Measurements from ENCODE around the gene ICA1.
"Not testable (repeated sequence)": the region's sequence is repeated elsewhere in the genome, so short reads cannot be mapped to it uniquely, and the experiment has no call there.

Gene ICA1

DNA sequence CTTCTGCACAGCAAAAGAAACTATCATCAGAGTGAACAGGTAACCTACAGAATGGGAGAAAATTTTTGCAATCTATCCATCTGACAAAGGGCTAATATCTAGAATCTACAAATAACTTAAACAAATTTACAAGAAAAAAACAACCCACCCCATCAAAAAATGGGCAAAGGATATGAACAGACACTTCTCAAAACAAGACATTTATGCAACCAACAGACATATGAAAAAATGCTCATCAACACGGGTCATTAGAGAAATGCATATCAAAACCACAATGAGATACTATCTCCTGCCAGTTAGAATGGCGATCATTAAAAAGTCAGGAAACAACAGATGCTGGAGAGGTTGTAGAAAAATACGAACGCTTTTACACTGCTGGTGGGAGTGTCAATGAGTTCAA is 160.7 kb downstream of the ICA1 start:
- DNase-seq (ENCODE audit: low read depth in 2 of 2) = not testable (repeated sequence)

DNA sequence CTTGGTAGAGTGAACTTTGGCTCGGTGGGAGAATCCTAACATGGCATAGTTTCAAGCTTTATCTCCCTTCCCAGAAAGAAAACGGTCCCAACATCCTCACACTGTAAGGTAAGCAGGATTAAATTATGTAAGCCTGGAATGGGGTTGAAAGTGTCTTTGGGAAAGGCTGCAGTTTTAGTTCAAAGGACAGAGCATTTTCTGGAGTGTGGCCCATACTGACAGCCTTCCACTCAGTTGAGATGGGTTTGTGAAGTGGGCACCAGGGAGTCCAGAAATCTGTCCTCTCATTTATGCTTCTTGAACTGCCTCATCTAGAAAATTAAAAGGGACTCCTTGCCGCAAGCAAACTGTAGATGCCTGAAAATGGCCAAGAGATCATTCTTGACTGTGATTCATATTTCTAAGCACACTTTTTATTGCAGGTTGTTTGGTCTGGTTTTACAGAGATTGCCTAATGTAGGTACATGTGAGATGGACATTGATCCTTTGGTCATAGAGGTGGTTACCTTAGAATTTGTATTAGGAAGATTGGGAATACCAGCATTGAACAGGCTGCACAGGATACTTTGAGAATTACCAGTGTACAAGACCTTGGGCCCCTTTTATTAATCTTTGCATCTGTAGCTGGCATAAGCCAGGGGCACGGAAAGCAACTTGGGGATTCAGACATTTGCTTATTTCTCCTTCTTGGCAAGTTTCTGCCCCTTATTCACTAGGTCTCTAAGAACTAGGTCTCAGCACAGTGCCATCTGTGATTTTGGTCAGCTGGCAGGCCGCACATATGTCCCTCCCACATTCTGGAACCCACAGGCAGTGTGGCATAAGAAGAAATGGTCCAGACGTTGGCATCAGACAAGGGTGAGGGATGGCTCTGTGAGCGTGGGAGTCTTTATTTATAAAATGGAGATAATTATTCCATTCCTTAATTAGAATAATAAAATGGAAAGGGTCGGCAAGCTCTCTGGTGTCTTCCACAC is 167.5 kb downstream of the ICA1 start:
- DNase-seq (ENCODE audit: low read depth in 2 of 2) = no peak

DNA sequence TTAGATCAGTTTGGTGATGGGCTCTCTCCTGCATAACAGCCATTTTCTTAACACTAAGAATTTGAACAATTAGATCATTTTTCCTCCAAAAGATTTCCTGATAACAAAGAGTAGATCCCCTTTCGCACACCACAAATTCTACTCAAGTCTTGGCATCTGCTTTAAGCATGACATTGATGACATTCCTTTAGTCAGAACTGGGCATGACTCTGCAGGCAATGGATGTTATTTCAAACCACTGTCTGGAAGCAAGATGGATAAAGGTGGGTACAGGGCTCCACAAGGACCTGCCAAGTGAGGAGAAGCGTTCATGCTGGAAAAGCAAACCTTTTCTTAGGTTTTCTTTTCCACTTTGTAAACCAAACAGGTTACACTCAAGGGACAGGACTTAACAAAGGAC is 169.8 kb downstream of the ICA1 start:
- DNase-seq (ENCODE audit: low read depth in 2 of 2) = no peak

DNA sequence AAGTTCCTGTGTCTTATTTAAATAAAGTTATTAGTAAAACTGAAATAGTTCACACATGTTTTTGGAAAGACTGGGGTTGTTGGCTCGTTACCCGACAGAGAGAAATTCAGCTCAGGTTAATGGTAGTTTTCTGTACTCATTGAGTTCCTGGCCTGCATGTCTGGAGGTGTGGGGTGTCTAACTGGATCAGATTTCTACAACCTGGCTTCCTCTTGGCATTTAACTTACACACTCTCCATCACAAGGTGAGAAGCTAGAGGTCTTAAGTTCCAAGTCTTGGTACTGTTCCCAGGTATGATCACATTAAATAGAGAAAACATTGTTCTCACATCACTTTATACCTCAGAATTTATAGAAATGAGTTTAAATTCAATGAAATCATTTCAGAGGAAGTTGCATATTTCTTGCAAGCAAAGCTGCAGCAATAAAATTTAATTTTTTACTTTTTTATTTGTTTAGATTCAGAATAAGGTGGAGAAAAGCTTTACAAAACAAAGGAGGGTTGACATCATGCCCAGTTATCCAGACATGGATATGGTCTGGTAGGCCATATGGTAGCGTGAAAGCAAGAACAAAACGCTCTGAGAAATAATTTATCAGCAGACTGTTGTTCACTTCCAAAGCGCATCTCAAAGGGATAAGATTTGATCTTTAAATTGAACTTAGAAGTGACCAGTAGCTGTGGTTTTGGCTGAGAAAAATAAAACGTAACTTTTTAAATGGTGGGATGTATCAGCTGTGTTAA is 172.8 kb downstream of the ICA1 start:
- DNase-seq (ENCODE audit: low read depth in 2 of 2) = no peak

DNA sequence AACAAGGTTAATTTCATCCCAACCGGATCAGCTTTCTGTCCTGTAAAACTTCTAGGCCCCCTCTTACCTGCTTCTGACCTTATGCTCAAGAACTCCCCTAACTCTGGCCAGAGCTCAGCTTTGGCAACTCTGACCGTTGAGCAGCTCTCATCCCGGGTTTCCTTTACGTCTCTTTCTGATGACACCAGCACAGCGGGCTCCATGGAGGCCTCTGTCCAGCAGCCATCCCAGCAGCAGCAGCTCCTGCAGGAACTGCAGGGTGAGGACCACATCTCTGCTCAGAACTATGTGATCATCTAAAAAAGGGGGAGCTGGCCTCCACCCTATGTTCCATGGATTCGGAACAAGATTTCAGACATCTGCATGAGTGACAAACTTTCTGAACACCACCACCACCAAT is 175.7 kb downstream of the ICA1 start:
- no peak for DNase-seq (ENCODE audit: low read depth in 2 of 2)

DNA sequence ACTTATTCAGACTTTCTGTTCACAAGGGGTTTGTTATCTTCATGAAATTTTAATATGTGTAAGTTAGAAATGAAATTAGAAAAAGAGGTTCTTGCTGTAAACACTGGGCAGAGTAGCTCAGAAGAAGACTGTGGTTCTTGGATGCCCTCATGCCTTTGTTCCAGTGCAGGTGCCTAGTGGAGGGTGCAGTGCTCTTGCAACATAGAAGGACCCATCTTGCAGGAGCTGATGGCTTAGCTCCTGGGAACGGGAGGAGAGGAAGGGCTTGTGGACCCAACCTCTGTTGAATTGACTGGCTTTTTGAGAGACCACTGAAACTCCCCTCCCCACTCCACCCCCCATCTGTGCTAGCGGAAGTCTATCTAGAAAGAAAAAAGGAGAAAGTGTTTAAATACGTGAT is 176.5 kb downstream of the ICA1 start:
- no peak for DNase-seq (ENCODE audit: low read depth in 2 of 2)

DNA sequence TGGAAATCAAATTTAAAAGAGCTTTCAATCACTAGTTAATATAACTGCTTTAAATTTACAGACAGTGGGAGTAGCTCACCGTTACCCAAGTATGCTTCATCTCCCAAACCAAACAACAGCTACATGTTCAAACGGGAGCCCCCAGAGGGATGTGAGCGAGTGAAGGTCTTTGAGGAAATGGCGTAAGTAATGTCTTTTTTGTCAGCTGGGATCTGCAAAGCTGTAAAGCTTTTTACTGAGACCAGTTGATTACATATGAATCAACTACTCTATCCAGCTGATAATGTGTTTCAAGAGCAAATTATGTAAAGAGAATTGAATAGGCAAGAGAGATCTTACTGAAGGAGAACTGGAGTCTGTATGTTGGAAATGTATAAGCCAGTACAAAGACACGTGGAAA is 177.1 kb downstream of the ICA1 start:
- no peak for DNase-seq (ENCODE audit: low read depth in 2 of 2)

DNA sequence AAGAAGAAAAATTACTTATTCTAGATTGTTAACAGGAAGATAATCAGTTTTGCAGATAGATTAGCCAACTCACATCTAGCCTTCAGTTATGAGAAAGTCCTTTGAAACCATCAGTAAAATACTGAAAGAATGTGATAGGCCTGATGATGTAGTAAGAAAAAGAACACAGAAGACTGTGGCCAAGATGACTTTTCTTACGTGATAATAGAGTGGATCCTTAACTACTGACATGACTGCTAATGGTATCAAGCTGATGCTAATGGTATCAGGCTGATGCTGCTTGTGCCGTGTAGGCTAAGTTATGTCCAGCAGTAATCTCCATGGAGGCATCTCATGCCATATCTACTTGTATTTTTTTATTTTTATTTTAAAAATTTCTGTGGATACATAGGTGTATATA is 179.2 kb downstream of the ICA1 start:
- no peak for DNase-seq (ENCODE audit: low read depth in 2 of 2)

DNA sequence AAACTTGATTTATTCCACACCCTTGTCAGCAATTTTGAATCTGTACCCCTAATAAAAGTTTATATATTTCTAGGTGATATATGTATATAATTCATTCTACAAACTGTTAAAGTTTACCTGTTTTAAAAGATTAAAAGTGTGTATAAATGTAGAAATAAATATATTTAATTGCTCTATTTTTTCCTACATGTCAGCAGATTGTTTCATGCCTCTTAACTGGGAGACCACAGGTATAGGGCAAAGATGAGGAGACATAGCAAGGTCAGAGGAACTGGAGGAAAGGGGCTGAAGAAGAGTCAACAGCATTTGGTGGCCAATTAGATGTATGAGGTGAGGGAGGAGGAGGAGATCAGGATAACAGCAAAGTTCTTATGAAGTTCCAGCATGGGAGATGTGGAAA is 183.5 kb downstream of the ICA1 start:
- DNase-seq (ENCODE audit: low read depth in 2 of 2) = no peak

DNA sequence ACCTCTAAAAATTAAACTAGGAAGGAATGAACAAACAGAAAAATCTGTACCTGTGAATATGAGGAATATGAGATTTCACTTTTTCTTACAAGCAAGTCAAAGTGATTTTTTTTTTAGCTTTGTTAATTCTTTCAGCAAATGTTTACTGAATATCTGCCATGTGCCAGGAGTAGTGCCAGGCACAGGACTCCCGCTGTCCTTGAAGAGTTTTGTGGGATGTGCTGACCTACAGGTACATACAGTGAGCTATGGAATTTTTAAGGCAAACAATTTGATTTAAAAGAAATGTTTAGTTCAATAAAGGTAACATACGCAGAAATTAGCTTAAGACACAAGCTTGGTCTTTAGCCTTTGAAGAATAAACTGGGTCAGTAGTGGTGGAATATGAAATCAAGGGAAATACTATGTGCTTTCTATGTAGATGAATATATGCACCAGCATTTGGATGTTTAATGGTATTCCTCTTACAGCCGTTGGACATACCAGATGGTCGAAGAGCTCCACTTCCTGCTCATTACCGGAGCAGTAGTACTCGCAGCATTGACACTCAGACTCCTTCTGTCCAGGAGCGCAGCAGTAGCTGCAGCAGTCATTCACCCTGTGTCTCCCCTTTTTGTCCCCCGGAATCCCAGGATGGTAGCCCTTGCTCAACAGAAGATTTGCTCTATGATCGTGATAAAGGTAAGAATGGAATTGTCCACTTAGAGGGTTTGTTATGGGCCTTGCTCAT is 191.4 kb downstream of the ICA1 start:
- DNase-seq (ENCODE audit: low read depth in 2 of 2) = no peak

DNA sequence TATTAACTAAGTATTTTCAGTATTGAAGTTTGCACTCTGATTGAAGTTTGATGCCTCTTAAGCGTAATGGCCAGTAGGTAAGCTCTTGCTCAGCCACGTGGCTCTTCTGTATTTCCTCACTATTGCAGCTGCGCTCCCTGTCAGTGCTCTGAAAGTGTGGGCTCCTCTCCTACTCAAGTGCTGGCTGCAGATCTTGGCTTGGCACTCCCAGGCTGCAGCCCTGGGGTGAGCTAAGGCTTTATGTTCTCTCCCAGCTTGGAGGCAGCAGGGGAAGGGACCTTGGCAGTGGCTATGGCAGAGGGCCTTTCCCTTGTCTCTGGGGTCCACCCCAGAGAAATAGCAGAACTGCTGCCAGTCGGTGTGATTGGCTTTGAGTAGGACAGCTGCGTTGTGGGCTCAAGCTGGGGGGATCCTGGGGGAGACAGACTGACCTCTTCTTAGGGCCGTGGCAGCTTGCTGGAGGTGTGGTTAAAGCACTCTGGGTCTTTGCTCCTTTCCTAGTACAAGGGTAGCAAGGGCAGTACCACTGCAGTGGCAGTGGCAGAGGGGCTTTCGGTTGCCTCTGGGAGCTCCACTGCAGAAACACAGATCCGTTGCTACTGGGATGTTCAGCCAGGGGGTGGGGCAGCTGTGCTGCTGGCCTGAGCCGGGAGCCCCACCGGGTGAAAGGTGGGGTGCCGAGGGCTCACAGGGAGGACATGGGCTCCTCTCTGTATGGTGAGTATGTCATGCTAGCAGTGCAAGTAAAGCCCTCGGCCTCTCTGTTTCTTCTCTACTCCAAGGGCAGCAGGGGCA is 192.9 kb downstream of the ICA1 start:
- no peak for DNase-seq (ENCODE audit: low read depth in 2 of 2)

DNA sequence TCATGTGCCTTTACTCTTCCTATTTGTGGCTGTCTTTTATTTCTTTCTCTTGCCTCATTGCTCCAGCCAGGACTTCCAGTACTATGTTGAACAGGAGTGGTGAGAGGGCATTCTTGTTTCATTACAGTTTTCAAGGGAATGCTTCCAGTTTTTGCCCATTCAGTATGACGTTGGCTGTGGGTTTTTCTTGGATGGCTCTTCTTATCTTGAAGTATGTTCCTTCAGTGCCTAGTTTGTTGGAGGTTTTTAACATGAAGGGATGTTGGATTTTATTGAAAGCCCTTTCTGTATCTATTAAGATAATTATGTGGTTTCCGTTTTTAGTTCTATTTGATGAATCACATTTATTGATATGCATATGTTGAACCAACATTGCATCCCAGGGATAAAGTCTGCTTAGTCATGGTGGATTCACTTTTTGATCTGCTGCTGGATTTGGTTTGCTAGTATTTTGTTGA is 196.6 kb downstream of the ICA1 start:
- no peak for DNase-seq (ENCODE audit: low read depth in 2 of 2)

DNA sequence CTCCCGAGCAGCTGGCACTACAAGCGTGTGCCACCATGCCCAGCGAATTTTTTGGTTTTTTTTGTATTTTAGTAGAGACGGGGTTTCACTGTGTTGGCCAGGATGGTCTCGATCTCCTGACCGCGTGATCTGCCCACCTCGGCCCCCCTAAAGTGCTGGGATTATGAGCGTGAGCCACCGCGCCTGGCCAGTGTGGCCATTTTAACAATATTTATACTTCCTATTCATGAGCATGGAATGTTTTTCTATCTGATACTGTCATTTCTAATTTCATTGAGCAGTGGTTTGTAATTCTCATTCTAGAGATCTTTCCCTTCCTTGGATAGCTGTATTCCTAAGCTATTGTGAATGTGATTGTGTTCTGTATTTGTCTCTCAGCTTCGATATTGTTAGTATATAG is 197.1 kb downstream of the ICA1 start:
- DNase-seq (ENCODE audit: low read depth in 2 of 2) = no peak

DNA sequence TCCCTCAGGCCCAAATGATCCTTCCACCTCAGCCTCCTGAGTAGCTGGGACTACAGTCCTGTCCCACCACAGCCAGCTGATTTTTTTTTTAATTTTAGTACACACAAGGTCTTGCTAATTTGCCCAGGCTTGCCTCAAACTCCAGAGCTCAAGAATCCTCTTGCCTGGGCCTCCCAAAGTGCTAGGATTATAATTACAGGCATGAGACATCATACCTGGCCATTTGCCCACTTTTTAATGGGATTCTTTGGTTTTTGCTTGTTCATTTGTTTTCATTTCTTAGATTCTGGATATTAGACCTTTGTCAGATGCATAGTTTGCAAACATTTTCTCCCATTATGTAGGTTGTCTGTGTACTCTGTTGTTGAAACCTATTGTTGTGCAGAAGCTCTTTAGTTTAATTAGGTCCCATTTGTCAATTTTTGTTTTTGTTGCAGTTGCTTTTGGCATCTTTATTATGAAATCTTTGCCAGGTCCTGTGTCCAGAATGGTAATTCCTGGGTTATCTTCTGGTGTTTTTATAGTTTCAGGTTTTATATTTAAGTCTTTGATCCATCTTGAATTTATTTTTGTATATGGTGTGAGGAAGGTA is 198.2 kb downstream of the ICA1 start:
- no peak for DNase-seq (ENCODE audit: low read depth in 2 of 2)

DNA sequence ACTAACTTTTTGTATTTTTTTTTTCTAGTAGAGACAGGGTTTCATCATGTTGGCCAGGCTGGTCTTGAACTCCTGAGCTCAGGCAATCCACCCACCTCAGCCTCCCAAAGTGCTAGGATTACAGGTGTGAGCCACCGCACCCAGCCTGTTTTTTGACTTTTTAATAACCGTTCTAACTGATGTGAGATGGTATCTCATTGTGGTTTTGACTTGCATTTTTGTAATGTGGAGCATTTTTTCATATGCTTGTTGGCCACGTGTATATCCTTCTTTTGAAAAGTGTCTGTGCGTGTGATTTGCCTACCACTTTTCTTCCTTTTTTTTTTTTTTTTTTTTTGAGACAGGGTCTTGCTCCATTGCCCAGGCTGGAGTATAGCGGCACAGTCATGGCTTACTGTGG is 198.7 kb downstream of the ICA1 start:
- not testable (repeated sequence) for DNase-seq (ENCODE audit: low read depth in 2 of 2)
